D721Med (cell line): Measurements from ENCODE around the gene STK32A.

ENCODE experiments used
- DNase-seq: peaks from one replicate; pipeline ENCODE4 v3.0.0; 2011; ENCODE audit warnings: low spot score; ENCODE audit not compliant: insufficient read length
- FAIRE-seq: peaks from 2 replicates; lab custom pipeline; 2011; peaks lifted over from hg19 to GRCh38; lab: Jason Lieb, UNC
- CTCF ChIP-seq: IDR thresholded peaks from 2 replicates; pipeline ENCODE4 v1.5.1; 2012; ENCODE audit warnings: mild to moderate bottlenecking, control low read depth; ENCODE audit not compliant: insufficient read depth; ENCODE audit errors: missing control alignments

STK32A gene

GRCh38 chr5:147200004-147200403, 34.8 kb upstream of the STK32A start:
- no peak for DNase-seq
- no peak for TF ChIP-seq CTCF
- FAIRE-seq: no peak

GRCh38 chr5:147203213-147203612, 31.6 kb upstream of the STK32A start:
- FAIRE-seq (no peak), DNase-seq (no peak)
- no peak for TF ChIP-seq CTCF

GRCh38 chr5:147204576-147204975, 30.2 kb upstream of the STK32A start:
- DNase-seq (no peak), FAIRE-seq (no peak)
- TF ChIP-seq CTCF: no peak

GRCh38 chr5:147208134-147208533, 26.7 kb upstream of the STK32A start:
- DNase-seq: no peak
- TF ChIP-seq CTCF: no peak
- FAIRE-seq: no peak

- DNase-seq (no peak), FAIRE-seq (no peak)
- TF ChIP-seq CTCF: no peak
Measured at GRCh38 chr5:147216552-147217154, 18.2 kb upstream of the STK32A start.

- no peak for TF ChIP-seq CTCF
- DNase-seq (no peak), FAIRE-seq (no peak)
Measured at GRCh38 chr5:147223343-147223742, 11.5 kb upstream of the STK32A start.

DNA sequence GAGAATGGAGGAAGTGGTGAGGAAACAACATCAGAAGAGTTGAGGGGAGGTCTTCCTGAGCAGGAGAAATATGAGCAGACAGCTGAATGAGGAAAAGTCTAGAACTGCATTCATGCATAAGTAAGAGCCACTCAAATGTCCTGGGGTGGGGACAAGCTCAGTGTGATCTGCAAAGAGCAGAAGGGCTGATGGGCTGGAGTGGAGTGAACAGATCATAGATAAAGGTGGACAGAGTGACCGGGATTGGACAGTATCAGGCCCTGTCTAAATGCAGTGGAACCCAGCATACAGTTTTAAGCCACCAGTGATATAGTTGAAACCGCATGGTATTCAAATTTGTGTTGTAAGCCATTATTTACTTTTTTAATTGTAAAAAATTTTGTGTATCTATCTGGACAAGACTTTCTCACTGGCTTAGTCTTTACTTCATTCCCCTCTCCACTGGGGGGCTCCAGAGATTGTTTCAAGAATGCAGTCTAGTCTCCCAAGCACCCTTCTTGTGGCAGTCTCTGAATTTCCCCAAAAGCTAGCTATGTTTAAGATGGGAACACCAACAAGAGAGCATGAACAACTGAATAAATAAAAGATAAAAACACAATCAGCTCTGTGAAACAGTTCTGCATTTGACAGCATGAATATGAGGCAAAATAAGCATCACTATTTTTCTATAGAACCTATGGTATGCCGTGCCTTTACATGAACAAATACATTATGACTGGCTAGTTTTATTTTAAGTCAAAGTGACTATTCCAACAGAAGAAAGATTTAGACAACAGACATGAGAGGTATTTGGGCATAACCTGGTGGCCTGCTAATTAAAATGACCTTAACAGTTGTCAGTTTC, 10.7 kb upstream of the STK32A start:
- peak; percentile 76 for TF ChIP-seq CTCF
- FAIRE-seq (no peak), DNase-seq (no peak)
